GM18858 (cell line): ENCODE results near the gene C1QL3.

ENCODE experiments used
- ATAC-seq: cut with Tn5 transposase; IDR thresholded peaks from one replicate; pipeline ENCODE4 v1.9.1; 2021; ENCODE audit not compliant: unreplicated experiment

The C1QL3 gene

GRCh38 chr10:16497911-16498310, 23.8 kb downstream of the C1QL3 start:
- no peak for ATAC-seq

GRCh38 chr10:16493884-16494536, 27.7 kb downstream of the C1QL3 start:
- ATAC-seq, result no peak

- no peak for ATAC-seq
These were observed 29.7 kb downstream of the C1QL3 start for GRCh38 chr10:16491933-16492332.

- ATAC-seq, result no peak
These were observed 31.2 kb downstream of the C1QL3 start for GRCh38 chr10:16490511-16490910.

- no peak for ATAC-seq
These were observed 38.3 kb downstream of the C1QL3 start for GRCh38 chr10:16483241-16483917.

- no peak for ATAC-seq
These were observed 40.5 kb downstream of the C1QL3 start for GRCh38 chr10:16481052-16481728.

GRCh38 chr10:16478801-16479200, 42.9 kb downstream of the C1QL3 start:
- ATAC-seq, result no peak

GRCh38 chr10:16477757-16478156, 43.9 kb downstream of the C1QL3 start:
- no peak for ATAC-seq

- no peak for ATAC-seq
These were observed 48.9 kb downstream of the C1QL3 start for GRCh38 chr10:16472828-16473227.

- ATAC-seq, result no peak
These were observed 50.9 kb downstream of the C1QL3 start for GRCh38 chr10:16470747-16471146.

- no peak for ATAC-seq
These were observed 55.7 kb downstream of the C1QL3 start for GRCh38 chr10:16466001-16466400.
